Esophagus muscularis mucosa (tissue), 4 donors: ENCODE results near the gene ZNF836.

ENCODE experiments used
- CTCF ChIP-seq, 3 experiments: fragments of 200-600 bp in 2 of 3; fragments of 450-650 bp in 1 of 3; sonication (generic) in 2 of 3; IDR thresholded peaks; one replicate each; pipeline ENCODE4 v1.5.1; 2017 to 2019; ENCODE audit warnings: antibody characterized with exemption in 3 of 3, mild to moderate bottlenecking in 2 of 3, moderate library complexity in 1 of 3
- EP300 ChIP-seq: sonication (generic); formaldehyde crosslinking; IDR thresholded peaks from one replicate; pipeline ENCODE4 v1.6.1; 2017; ENCODE audit warnings: antibody characterized with exemption
- POLR2A ChIP-seq: fragments of 450-650 bp; IDR thresholded peaks from one replicate; pipeline ENCODE4 v1.6.1; 2017; ENCODE audit warnings: antibody characterized with exemption, moderate library complexity, mild to moderate bottlenecking, low read depth
- POLR2AphosphoS5 ChIP-seq, 2 donors: sonication (generic); formaldehyde crosslinking; IDR thresholded peaks; one replicate each; pipeline ENCODE4 v1.6.1; 2017; ENCODE audit warnings: antibody characterized with exemption in 2 of 2

GRCh38 chr19:52114691-52115090 is 56.7 kb downstream of the ZNF836 start:
- TF ChIP-seq POLR2A (no peak), CTCF (IDR thresholded peaks at IDR 0.05) (no peak), POLR2AphosphoS5 (IDR thresholded peaks at IDR 0.05) (no peak), EP300 (no peak)
